Neural cell (in vitro differentiated cells): ENCODE data around the gene FRRS1L.

Experiments used
- CTCF ChIP-seq: fragments of 450-650 bp; IDR thresholded peaks from 2 replicates; pipeline ENCODE4 v1.5.1; 2014; ENCODE audit warnings: antibody characterized with exemption, mild to moderate bottlenecking, moderate library complexity; ENCODE audit not compliant: poor library complexity, severe bottlenecking
- EP300 ChIP-seq: fragments of 450-650 bp; conservative IDR thresholded peaks from 2 replicates; pipeline ENCODE4 v1.6.1; 2014; ENCODE audit warnings: antibody characterized with exemption, mild to moderate bottlenecking, moderate library complexity; ENCODE audit not compliant: poor library complexity, severe bottlenecking
- RAD21 ChIP-seq: fragments of 450-650 bp; conservative IDR thresholded peaks from 2 replicates; pipeline ENCODE4 v1.6.1; 2014; ENCODE audit warnings: antibody characterized with exemption, mild to moderate bottlenecking, moderate library complexity

- TF ChIP-seq CTCF (no peak), EP300 (no peak), RAD21 (no peak)
These were observed 71.7 kb downstream of the FRRS1L start for GRCh38 chr9:109095321-109095720.
